GM19239 (cell line): ENCODE data around the gene ANTXR2.
A peak's percentile ranks its signal among the peaks of the same experiment; 100 is the strongest.
"Not testable (repeated sequence)": the region's sequence is repeated elsewhere in the genome, so short reads cannot be mapped to it uniquely, and the experiment has no call there.

ENCODE experiments used
- DNase-seq: peaks from one replicate; pipeline ENCODE4 v3.0.0; 2011; ENCODE audit warnings: low spot score; ENCODE audit not compliant: insufficient read length
- FAIRE-seq: peaks from 2 replicates; lab custom pipeline; 2011; peaks lifted over from hg19 to GRCh38; lab: Jason Lieb, UNC

Gene ANTXR2

DNA sequence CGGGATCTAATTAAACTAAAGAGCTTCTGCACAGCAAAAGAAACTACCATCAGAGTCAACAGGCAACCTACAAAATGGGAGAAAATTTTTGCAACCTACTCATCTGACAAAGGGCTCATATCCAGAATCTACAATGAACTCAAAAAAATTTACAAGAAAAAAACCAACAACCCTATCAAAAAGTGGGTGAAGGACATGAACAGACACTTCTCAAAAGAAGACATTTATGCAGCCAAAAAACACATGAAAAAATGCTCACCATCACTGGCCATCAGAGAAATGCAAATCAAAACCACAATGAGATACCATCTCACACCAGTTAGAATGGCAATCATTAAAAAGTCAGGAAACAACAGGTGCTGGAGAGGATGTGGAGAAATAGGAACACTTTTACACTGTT, 70.5 kb downstream of the ANTXR2 start:
- DNase-seq, result not testable (repeated sequence)

DNA sequence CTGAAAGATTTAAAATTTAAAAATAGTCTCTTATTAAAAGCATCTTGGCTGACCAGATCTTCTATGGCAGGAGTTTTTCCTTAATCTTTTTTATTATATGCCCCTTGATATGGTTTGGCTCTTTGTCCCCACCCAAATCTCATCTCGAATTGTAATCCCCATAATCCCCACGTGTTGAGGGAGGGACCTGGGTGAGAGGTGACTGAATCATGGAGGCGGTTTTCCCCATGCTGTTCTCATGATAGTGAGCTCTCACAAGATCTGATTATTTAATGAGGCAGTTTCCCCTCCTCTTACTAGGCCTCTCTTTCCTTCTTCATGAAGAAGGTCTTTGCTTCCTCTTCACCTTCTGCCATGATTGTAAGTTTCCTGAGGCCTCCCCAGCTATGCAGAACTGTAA, 74.0 kb downstream of the ANTXR2 start:
- not testable (repeated sequence) for FAIRE-seq, DNase-seq

More for the DNA sequence above, 70.5 kb downstream of the ANTXR2 start:
- FAIRE-seq, result not testable (repeated sequence)

DNA sequence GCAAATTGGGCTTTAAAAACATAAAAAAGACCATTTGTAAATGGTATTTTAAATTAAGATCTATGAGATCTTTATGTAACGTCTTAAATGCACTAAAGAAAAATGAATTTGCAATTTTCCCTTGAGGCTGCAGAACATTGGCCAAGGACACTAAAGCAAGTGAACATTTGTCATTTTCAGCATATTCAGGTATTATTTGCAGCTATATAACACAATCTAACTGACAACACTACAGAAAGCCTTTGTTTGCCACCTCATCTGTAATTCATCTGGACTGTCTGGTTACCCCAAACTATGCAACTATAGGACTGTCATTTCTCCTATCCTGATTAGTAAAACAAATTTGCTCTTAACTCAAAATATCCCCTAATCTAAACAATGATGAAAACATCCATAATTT, 74.8 kb downstream of the ANTXR2 start:
- DNase-seq, result no peak
- peak; percentile 44 for FAIRE-seq

DNA sequence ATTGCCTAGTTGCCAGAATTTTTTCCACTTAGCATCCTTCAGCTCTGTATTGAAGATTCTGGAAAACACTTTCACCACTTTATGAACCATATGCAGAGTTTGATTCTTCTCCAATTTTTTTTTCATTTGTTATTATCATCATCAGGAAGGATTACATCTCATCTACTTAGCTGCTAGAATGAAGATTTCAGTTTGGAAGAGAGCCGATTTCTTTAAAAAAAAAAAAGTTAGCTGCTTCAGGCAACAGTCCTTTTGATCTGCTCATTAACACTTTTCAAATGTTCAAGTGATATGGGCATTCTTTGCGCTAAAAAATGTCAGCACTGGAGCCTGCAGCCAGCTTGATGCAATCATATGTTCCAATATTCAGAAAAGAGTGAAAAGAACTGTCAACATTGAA, 76.2 kb downstream of the ANTXR2 start:
- DNase-seq (no peak), FAIRE-seq (no peak)

DNA sequence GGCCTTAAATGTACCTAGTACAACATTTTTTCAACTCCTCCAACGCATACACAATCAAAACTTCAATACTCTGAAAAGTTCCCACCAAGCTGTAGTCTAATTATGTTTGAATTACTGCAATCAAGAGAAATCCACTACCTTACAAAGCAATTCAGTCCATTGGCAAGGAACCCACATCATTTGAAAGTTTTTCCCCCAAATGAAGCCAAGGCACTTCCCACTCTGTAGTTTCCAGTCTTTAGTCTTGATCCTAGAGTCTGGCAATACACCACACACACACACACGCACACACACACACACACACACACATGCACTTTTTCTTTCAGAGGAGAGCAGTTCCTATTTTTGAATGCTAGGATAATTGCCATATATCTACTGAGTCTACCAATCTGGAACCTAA, 79.6 kb downstream of the ANTXR2 start:
- no peak for FAIRE-seq
- DNase-seq, result no peak

DNA sequence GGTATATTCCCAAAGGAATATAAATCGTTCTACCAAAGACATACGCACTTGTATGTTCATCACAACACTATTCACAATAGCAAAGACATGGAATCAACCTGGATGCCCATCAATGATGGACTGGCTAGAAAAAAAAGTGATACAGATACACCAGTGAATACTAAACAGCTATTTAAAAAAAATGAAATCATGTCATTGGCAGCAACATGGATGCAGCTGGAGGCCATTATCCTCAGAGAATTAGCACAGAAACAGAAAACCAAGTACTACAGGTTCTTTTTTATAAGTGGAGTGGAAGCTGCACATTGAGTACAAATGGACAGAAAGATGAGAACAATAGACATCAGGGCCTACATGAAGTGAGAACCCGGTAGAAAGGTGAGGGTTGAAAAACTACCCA, 81.4 kb downstream of the ANTXR2 start:
- FAIRE-seq, result no peak

DNA sequence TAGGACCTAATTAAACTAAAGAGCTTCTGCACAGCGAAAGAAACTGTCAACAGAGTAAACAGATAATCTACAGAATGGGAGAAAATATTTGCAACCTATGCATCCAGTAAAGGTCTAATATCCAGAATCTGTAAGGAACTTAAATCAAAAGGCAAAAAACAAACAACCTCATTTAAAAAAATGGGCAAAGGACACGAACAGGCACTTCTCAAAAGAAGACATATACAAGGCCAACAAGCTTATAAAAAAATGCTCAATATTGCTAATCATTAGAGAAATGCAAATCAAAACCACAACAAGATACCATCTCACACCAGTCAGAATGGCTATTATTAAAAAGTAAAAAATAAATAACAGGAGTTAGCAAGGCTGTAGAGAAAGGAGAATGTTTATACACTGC, 81.9 kb downstream of the ANTXR2 start:
- not testable (repeated sequence) for DNase-seq, FAIRE-seq

More for the DNA sequence above, 81.4 kb downstream of the ANTXR2 start:
- DNase-seq, result no peak

DNA sequence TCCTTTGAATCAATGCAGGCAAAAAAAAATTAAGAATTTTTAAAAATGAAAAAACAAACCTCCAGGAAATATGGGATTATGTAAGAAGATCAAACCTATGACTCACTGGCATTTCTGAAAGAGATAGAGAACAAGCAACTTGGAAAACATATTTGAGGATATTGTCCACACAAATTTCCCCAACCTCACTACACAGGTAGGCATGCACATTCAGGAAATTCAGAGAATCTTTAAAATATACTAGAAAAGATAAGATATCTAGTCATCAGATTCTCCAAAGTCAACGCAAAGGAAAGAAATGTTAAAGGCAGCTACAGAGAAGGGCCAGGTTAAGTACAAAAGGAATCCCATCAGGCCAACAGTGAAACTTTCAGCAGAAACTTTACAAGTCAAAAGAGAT, 85.6 kb downstream of the ANTXR2 start:
- FAIRE-seq (no peak), DNase-seq (no peak)

DNA sequence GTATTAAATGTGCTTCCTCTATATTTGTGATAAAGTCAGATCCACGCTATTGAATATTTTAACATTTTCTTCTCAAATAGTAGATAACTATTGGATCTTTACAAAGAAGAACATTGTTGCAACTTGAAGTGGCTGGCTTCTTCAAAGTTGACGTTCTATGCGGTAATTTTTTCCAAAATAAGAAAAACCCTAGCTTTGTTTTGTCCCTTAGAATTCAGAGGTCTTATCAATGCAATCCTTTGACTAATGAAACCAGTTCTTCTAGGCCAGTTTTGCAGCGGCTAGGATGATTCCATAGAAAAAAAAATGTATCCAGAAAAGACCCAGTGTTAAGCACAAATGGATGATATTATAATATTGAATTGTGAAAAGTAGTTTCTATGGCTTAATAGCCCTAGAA, 89.6 kb downstream of the ANTXR2 start:
- DNase-seq, result no peak
- no peak for FAIRE-seq

DNA sequence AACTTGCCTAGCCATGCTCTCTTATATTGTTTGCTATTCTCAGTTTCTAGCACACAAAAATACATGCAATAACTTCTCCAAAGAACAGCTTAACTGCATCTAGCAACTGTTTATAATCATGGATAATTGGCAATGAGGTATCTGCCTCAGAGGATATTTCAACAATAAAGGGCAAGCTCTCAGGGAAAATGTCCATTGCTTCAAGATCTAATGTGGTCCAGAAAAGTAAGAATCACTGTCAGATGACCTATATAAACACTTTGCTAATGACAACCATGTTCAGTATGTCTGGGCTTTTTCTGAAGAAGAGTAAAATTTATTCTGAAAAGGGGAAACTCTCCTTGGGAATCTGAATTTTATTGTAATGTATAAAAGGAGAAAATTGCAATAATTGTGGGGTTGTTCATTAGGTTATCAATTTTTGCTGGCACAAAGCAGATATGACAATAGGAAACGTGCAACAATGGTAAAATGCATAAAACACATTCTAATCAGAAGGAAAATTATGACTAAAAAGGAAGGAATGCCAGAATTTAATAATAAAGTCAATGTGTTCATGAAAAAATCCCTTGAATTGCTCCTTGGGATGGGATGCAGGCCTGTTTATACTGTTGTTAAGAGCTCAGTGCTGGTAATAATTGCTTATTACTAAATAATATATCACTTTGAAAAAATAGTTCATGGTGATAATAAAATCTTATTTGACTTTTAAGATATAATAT, 90.3 kb downstream of the ANTXR2 start:
- DNase-seq (no peak), FAIRE-seq (peak; percentile 44)

DNA sequence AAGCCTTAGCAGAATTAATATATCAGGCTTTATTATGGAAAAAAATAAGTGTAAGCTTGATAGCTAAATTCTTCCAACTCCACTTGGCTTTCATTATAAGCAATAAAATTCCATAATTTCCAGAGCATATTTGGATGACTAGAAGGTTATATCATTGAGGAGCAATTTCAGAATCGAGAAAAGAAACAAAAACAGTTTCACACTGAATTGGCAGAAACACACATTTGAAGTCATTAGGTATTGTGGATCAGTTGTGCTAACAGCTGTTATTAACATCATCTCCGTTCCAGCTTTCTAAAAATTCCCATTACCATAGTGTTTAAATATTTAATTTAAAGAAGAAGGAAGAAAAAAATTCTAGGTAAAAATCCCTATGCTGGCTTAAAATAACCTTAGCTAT, 92.6 kb downstream of the ANTXR2 start:
- FAIRE-seq, result no peak
- DNase-seq, result no peak

DNA sequence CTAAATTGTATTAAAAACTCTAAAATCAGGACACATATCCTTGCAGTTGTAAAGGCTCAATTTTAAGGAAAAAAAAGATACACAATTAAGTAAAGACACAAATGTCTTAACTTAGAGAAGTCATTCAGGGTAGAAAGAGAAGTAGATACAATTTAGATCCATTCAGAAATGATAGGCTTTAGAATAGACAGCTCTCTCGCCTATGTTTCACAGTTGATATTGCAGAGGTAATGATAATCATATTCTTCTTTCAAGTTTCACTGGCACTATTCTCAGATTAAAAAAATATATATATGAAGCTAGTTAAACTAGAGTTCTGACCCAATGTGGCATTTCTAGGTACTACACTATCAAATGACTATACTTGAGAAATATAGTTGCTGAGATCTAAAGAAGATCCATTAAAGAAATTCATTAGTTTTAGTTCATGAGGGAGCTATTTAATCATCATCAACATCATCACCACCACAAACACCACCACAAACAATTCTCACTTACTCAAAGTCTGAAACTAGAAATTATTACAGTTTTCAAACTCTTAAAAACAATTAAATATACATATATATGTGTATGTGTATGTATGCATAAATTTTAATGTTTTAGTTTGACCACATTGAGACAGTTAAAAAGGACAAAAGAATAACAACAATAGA, 93.1 kb downstream of the ANTXR2 start:
- FAIRE-seq, result no peak
- DNase-seq, result no peak

DNA sequence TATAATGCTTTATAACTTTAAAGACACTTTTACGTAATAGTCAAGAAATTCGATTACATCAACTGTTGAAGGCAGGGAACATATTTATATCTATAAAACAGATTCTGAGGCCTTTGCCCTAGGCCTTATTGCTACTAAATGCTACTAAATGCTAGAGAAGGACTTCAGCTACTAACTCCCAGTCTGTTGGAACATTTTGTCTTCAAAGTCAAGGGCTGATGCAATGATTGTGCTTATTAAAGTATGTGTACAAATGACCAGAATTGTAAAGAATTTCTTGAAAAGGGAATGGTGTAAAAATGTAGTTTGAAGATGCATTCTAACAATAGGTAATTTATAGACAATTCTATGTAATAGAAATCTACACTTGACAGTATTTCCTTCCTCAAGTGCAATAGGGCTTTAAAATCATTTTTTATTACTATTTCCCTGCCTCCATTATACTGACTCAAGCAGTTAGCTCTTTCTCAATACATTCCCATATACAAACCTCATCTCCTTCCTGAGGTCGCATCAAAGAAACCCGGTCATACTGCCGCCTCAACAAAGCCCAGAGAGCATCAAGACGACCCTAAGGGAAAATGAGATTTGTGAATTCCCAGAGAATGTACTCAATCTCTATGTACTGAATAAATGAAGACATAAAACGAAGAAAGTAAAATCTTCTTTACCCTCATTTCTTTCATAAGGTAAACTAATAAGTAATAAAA, 95.7 kb downstream of the ANTXR2 start:
- DNase-seq (no peak), FAIRE-seq (no peak)

DNA sequence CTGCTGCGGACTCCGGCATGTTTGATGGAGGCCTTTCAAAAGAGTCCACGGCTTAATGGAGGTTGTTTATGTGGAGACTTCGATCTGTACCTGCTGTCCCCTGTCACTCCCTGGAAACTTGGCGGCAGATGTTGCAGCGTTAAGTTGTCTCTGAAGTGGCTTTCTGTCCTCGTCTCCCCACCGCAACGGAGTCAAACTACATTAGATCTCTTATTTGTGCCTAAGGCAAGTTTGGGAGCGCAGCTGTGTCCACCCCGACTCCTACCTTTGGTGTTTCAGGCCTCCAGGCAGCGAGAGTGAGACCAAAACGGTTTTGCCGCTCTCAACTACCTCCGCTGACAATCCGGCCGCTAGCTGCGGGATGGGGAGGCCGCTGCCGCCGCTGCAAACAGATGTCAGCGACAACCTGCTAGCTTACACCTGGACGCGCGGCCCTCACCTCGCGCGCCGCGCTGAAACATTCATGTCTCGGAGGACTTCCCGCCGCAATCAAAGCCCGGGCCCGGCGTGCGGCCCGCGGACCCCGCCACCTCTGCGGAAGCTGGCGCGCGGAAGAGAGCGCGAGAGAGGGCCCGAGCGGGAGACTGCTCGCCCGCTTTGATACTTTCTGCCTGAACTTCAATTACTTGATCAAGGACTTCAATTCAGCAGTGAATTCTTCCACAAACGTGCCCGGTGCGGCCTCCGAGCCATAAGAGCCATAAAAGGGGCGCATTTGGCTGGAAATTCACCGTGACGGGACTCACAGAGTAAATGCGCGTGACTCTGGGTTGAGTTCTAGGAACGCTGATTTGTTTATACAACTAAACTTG, 108.4 kb downstream of the ANTXR2 start:
- DNase-seq (no peak), FAIRE-seq (no peak)

DNA sequence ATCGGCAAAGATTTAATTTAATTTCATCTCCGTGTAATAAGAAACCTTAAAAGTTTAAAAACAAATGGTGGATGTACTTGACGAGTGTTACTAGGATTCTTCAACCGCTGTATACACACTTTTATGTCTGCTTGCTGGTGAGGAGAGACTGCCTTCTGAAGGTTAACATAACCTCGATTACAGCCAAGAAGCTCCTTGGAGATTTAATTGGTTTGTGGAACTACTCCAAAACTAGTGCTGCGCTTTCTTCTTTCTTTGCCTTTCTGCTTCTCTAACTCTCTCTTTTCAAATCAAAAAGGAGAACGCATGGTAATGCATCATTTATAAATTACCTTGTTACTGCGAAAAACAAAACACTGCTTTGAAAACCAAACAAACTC, 109.0 kb downstream of the ANTXR2 start:
- FAIRE-seq (no peak), DNase-seq (no peak)

DNA sequence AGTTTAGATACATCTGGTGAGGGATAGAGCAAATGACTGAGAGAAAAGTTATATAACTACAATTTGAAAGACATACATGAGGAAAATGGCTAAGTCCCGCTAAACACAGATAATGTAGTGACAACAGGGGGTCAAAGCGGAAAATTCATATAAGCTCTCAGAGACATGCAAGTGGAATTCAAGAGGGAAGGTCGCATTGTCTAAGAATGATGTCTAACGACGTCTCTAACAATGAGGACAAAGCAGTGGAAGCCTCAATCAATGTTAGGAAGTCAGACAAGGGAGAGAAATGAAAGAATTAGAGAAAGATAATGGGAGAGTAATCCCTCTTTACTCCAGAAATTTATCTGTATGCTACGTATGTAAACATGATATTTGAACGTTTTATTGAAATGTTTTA, 113.4 kb downstream of the ANTXR2 start:
- FAIRE-seq (no peak), DNase-seq (no peak)

DNA sequence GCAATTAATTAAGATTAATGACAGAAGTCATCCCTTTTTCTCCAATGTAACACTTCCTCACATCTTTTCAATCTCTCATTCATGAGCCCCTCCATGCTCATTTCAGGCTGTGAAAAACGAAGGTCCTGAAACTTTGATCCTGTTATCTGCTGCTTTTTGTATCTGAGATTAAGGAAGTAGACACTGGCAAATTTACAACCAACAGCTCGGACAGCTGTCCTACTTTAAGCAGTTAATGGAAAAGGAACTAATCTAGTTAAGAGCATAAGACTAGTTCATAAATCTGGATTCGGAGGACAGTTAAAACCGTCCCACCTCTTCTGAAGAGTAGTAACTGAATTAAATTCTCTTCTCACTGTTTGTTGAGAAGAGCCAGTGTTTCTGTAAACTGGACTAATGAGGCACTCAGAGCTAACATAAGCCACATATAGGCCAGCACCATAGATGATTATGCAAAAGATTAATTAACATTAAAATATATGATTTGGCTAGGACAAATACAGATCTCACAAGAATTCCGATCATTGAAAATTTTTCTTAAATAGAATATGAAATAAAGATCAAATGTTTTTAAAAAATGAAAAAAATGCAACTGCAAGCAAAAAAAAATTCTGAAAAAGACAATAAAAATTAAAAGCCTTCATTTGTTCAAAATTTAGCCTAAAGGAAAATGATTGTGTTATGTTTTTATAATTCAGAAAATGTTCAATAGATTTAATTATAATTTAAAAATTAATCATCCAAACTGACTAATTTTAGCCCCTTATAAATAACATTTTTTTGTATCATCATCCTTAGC, 114.4 kb downstream of the ANTXR2 start:
- FAIRE-seq, result no peak
- DNase-seq, result no peak

DNA sequence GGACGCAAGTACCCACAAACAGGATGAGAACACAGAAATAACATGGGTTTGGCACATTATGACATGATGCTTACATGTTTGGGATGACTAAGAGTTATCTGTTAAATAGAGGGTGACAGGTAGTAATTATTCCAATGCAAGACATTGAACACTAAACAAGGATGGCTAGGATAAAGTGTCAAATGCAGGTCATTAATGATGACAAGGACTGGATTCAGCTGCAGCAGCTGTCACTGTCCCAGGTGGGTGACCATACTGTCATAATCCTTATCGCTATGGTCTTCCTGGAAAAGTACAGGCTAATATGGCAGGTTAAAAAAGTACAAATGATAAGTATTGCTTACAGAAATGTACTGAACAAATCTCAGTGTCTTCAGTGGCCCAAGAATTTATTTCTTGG, 123.9 kb downstream of the ANTXR2 start:
- DNase-seq (no peak), FAIRE-seq (no peak)

DNA sequence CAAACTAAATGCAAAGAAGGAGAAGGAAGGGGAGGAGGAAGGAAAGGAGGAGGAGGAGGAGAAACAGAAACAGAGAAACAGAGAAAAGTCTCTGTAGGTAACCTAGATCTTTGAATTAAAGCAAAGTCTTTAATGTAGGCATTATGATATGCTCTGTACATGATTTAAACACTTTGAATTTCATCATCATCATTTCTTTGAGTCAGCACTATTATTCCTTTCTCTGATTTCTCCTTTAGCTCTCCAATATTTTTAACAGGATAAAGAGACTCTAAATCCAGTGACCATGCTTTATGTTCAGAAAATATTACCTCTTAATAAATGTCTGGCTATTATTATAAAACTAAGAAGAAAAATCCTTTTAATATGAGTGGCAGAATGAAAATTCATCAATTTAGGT, 124.3 kb downstream of the ANTXR2 start:
- DNase-seq, result no peak
- FAIRE-seq, result no peak

DNA sequence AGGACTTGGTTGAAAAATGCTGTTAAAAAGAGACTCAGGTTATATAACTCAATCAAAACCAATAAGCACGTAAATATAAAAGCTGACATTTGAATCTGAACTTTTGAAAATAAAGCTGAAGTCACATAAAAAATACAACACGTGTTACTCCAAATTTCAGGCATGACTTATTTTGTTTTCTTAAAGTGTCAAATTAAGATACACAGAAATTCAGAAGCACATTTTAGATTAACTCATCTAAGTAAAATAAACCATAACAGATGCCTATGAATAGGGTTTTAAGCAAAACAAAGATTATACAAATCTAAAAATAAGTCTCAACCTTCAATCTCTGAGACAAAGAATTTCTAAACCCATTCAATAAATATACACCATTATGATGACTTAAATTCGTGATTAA, 124.8 kb downstream of the ANTXR2 start:
- no peak for FAIRE-seq
- no peak for DNase-seq
